MCF 10A (cell line): ENCODE measurements around the gene DLEC1. TPM values are rescaled to one million over a fixed set of nuclear protein-coding genes. Genes with fewer than 3 reads are reported as not detected.

Source experiments
- BruUV-seq: library from RNA; stranded (reverse); fragments of 400-500 nt; replicated peaks from 2 replicates; lab custom pipeline; 2021; lab: Mats Ljungman, UMichigan
- CTCF ChIA-PET: fragments of 300-600 bp; sonication (Branson Sonifier 250); formaldehyde crosslinking; extraction: SDS; loops from one replicate; lab custom pipeline; 2021; ENCODE audit warnings: antibody characterized with exemption, inconsistent platforms; lab: Yijun Ruan, JAX
- POLR2A ChIA-PET: fragments of 300-600, 350-650 bp; sonication (Branson Sonifier 250); formaldehyde crosslinking; extraction: SDS; loops from one replicate; lab custom pipeline; 2020; ENCODE audit warnings: antibody characterized with exemption, inconsistent platforms; lab: Yijun Ruan, JAX
- DNase-seq: peaks from one replicate; pipeline ENCODE4 v3.0.0-alpha.2; 2018; ENCODE audit not compliant: unreplicated experiment
- H3K27ac Mint-ChIP-seq: one replicate; pipeline ENCODE4 v1.8.0; 2022; ENCODE audit warnings: mild to moderate bottlenecking, low read depth, mixed read lengths; ENCODE audit not compliant: unreplicated experiment
- H3K27me3 Mint-ChIP-seq: one replicate; pipeline ENCODE4 v1.8.0; 2022; ENCODE audit warnings: mixed read lengths; ENCODE audit not compliant: insufficient read depth, unreplicated experiment
- H3K36me3 Mint-ChIP-seq: one replicate; pipeline ENCODE4 v1.8.0; 2022; ENCODE audit warnings: mild to moderate bottlenecking, moderate library complexity, mixed read lengths; ENCODE audit not compliant: insufficient read depth, unreplicated experiment
- H3K4me1 Mint-ChIP-seq: one replicate; pipeline ENCODE4 v1.8.0; 2022; ENCODE audit warnings: mixed read lengths; ENCODE audit not compliant: insufficient read depth, unreplicated experiment
- H3K4me3 Mint-ChIP-seq: one replicate; pipeline ENCODE4 v1.8.0; 2022; ENCODE audit warnings: mild to moderate bottlenecking, moderate library complexity, mixed read lengths; ENCODE audit not compliant: unreplicated experiment
- H3K9me3 Mint-ChIP-seq: one replicate; pipeline ENCODE4 v1.8.0; 2022; ENCODE audit warnings: mixed read lengths; ENCODE audit not compliant: unreplicated experiment
- CTCF ChIP-seq: fragments of 200-600 bp; IDR thresholded peaks from one replicate; pipeline ENCODE4 v1.8.0; 2022; ENCODE audit warnings: antibody characterized with exemption, mild to moderate bottlenecking; ENCODE audit not compliant: unreplicated experiment
- intact Hi-C: fragments of 100-400 bp; cut with micrococcal nuclease; formaldehyde crosslinking; loops from 2 replicates; pipeline ENCODE4 v1.14.1; 2022
- total RNA-seq: library from RNA; stranded (reverse); gene quantifications from 2 replicates; pipeline ENCODE4 v1.2.3, GENCODE V29; 2022

Gene DLEC1
- total RNA-seq, 1 experiment from 2014 or later: 1.3 TPM

GRCh38 chr3:38121451-38121831 is 82.4 kb downstream of the DLEC1 start:
- DNase-seq: no peak
- H3K36me3 Mint-ChIP-seq: peaks cover 53% of the 10 kb centered on the region
- no peaks in the 10 kb centered on the region for H3K9me3 Mint-ChIP-seq
- H3K4me1 Mint-ChIP-seq: peaks cover 13% of the 10 kb centered on the region
- intact Hi-C loops: no loop called here
- no peaks in the 10 kb centered on the region for H3K27me3 Mint-ChIP-seq
- BruUV-seq: no TSS peak
- ChIA-PET CTCF (interaction anchor here (0.6 to 1.8 kb wide), 5 partner anchors 9 to 225 kb away, joined by 3 to 7 read pairs (median 3); partner anchors contain the start of gene XYLB), POLR2A (interaction anchor here (2.0 kb wide), 1 partner anchor 15 kb away, joined by 6 read pairs; the partner anchor contains the start of gene ACAA1)
- no peak for TF ChIP-seq CTCF
- H3K27ac Mint-ChIP-seq: no peak overlapping the region
- no peak overlapping the region for H3K4me3 Mint-ChIP-seq

GRCh38 chr3:38121832-38122461 is 82.9 kb downstream of the DLEC1 start:
- H3K27me3 Mint-ChIP-seq: no peaks in the 10 kb centered on the region
- ChIA-PET POLR2A (no interaction called here), CTCF (interaction anchor here (0.6 to 1.8 kb wide), 4 partner anchors 9 to 225 kb away, joined by 3 to 7 read pairs (median 4); partner anchors contain the start of gene XYLB)
- intact Hi-C loops: no loop called here
- H3K4me3 Mint-ChIP-seq: no peak overlapping the region
- H3K36me3 Mint-ChIP-seq: peaks cover 58% of the 10 kb centered on the region
- no peaks in the 10 kb centered on the region for H3K9me3 Mint-ChIP-seq
- H3K27ac Mint-ChIP-seq: no peak overlapping the region
- TF ChIP-seq CTCF: no peak
- no peak for DNase-seq
- BruUV-seq: no TSS peak
- peaks cover 13% of the 10 kb centered on the region for H3K4me1 Mint-ChIP-seq

GRCh38 chr3:38122712-38123290 is 83.8 kb downstream of the DLEC1 start:
- H3K4me1 Mint-ChIP-seq: peaks cover 13% of the 10 kb centered on the region
- no TSS peak for BruUV-seq
- no peaks in the 10 kb centered on the region for H3K27me3 Mint-ChIP-seq

More at GRCh38 chr3:38122712-38123290, 83.8 kb downstream of the DLEC1 start:
- intact Hi-C loops: no loop called here
- no peak for DNase-seq
- CTCF ChIA-PET: interaction anchor here (1.4 to 1.8 kb wide), 3 partner anchors 8 to 224 kb away, joined by 3 to 7 read pairs (median 3); partner anchors contain the start of gene XYLB
- H3K27ac Mint-ChIP-seq: no peak overlapping the region
- H3K9me3 Mint-ChIP-seq: no peaks in the 10 kb centered on the region
- H3K4me3 Mint-ChIP-seq: no peak overlapping the region
- POLR2A ChIA-PET: no interaction called here
- peaks cover 59% of the 10 kb centered on the region for H3K36me3 Mint-ChIP-seq
- TF ChIP-seq CTCF: no peak
